SH-SY5Y (cell line): ENCODE data around the gene ATXN7.

Experiments
- GATA2 ChIP-seq: IDR thresholded peaks from 2 replicates; pipeline ENCODE4 v1.6.1; 2011; ENCODE audit warnings: mild to moderate bottlenecking, low read depth, low read length
- GATA3 ChIP-seq: IDR thresholded peaks from 2 replicates; pipeline ENCODE4 v1.6.1; 2011; ENCODE audit warnings: low read depth, mild to moderate bottlenecking, low read length, moderate library complexity

GRCh38 chr3:64039332-64039731, 175.7 kb downstream of the ATXN7 start:
- TF ChIP-seq GATA2 (no peak), GATA3 (no peak)
